DOHH2 (cell line): ENCODE results near the gene DHCR24.

Experiments
- H3F3A ChIP-seq: fragments of 200-600 bp; sonication (generic), shearing (Covaris generic); 2 replicates; pipeline ENCODE4 v1.6.0; 2016; ENCODE audit warnings: antibody characterized with exemption, mild to moderate bottlenecking; ENCODE audit not compliant: control insufficient read depth, insufficient read depth
- H3K27ac ChIP-seq: fragments of 200-600 bp; sonication (generic); 2 replicates; pipeline ENCODE4 v1.5.1; 2014; ENCODE audit warnings: low read depth, mild to moderate bottlenecking, low read length, moderate library complexity
- H3K27me3 ChIP-seq: fragments of 200-600 bp; sonication (generic); 2 replicates; pipeline ENCODE4 v1.6.1; 2014; ENCODE audit warnings: mild to moderate bottlenecking, low read length, mixed read lengths; ENCODE audit not compliant: control insufficient read depth
- H3K36me3 ChIP-seq: fragments of 200-600 bp; sonication (generic); 2 replicates; pipeline ENCODE4 v1.6.1; 2014; ENCODE audit warnings: mild to moderate bottlenecking, low read length, moderate library complexity, mixed read lengths; ENCODE audit not compliant: control insufficient read depth
- H3K4me1 ChIP-seq: fragments of 200-600 bp; sonication (generic); 2 replicates; pipeline ENCODE4 v1.6.1; 2014; ENCODE audit warnings: mild to moderate bottlenecking, low read length, mixed read lengths; ENCODE audit not compliant: control insufficient read depth
- H3K4me2 ChIP-seq: fragments of 200-600 bp; sonication (generic); 2 replicates; pipeline ENCODE4 v1.6.0; 2014; ENCODE audit warnings: mild to moderate bottlenecking, low read length, moderate library complexity
- H3K4me3 ChIP-seq: fragments of 200-600 bp; sonication (generic); 2 replicates; pipeline ENCODE4 v1.5.1; 2014; ENCODE audit warnings: mild to moderate bottlenecking, low read length, mixed read lengths
- H3K79me2 ChIP-seq: fragments of 200-600 bp; sonication (generic); 2 replicates; pipeline ENCODE4 v1.6.1; 2014; ENCODE audit warnings: mild to moderate bottlenecking, low read length, mixed read lengths; ENCODE audit not compliant: control insufficient read depth
- H3K9me2 ChIP-seq: fragments of 200-600 bp; sonication (generic); replicated peaks from 2 replicates; pipeline ENCODE4 v1.6.1; 2014; ENCODE audit warnings: mild to moderate bottlenecking, low read length, mixed read lengths; ENCODE audit not compliant: control insufficient read depth
- H3K9me3 ChIP-seq: fragments of 200-600 bp; sonication (generic); 2 replicates; pipeline ENCODE4 v1.6.1; 2014; ENCODE audit warnings: antibody characterized with exemption, low read length, mixed read lengths; ENCODE audit not compliant: control insufficient read depth, insufficient read depth
- H4K20me1 ChIP-seq: fragments of 200-600 bp; sonication (generic); 2 replicates; pipeline ENCODE4 v1.6.0; 2014; ENCODE audit warnings: low read depth, mild to moderate bottlenecking, antibody characterized with exemption, low read length, moderate library complexity; ENCODE audit not compliant: control insufficient read depth, insufficient read depth
- EZH2phosphoT487 ChIP-seq: fragments of 200-600 bp; sonication (generic); IDR thresholded peaks from 2 replicates; pipeline ENCODE4 v1.6.1; 2017; ENCODE audit warnings: borderline replicate concordance, mild to moderate bottlenecking, antibody characterized with exemption, low read length, moderate library complexity, mixed read lengths
- TF ChIP-seq, protein P1 (sequence below): fragments of 200-600 bp; sonication (generic); IDR thresholded peaks from one replicate; pipeline ENCODE4 v1.5.1; 2014; ENCODE audit warnings: antibody characterized with exemption, mild to moderate bottlenecking, low read depth, low read length; ENCODE audit not compliant: poor library complexity, severe bottlenecking

DHCR24 gene

DNA sequence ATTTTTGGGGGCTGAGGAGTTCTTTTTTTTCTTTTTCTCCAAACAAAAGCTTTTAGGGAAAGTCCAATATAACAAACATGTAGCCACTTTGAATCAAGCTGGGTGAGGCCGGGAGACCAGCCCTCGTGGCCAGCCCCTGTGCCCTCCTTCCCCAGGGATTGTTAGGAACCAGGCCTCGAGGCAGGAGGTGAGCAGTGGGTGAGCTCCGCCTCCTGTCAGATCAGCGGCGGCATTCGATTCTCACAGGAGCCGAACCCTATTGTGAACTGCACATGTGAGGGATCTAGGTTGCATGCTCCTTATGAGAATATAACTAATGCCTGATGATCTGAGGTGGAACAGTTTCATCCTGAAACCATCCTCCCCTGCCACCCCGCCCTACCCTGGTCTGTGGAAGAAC, 44.0 kb downstream of the DHCR24 start:
- H3K27ac ChIP-seq, result no peak overlapping the region
- TF ChIP-seq, protein P1, sequence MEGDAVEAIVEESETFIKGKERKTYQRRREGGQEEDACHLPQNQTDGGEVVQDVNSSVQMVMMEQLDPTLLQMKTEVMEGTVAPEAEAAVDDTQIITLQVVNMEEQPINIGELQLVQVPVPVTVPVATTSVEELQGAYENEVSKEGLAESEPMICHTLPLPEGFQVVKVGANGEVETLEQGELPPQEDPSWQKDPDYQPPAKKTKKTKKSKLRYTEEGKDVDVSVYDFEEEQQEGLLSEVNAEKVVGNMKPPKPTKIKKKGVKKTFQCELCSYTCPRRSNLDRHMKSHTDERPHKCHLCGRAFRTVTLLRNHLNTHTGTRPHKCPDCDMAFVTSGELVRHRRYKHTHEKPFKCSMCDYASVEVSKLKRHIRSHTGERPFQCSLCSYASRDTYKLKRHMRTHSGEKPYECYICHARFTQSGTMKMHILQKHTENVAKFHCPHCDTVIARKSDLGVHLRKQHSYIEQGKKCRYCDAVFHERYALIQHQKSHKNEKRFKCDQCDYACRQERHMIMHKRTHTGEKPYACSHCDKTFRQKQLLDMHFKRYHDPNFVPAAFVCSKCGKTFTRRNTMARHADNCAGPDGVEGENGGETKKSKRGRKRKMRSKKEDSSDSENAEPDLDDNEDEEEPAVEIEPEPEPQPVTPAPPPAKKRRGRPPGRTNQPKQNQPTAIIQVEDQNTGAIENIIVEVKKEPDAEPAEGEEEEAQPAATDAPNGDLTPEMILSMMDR, result no peak
- no peak for TF ChIP-seq EZH2phosphoT487
- no peak overlapping the region for H3K4me3 ChIP-seq
- H3F3A ChIP-seq, result 0 out of 2 replicates have a peak, but pooled peaks cover 2% of the 10 kb centered on the region
- no peak overlapping the region for H3K4me2 ChIP-seq
- H3K4me1 ChIP-seq, result no peaks in the 10 kb centered on the region
- H3K27me3 ChIP-seq, result no peaks in the 10 kb centered on the region
- H4K20me1 ChIP-seq, result no peaks in the 10 kb centered on the region; the same call in 1 of the 2 replicates
- no peaks in the 10 kb centered on the region for H3K79me2 ChIP-seq
- no peaks in the 10 kb centered on the region for H3K9me2 ChIP-seq
- H3K9me3 ChIP-seq, result no peaks in the 10 kb centered on the region
- peaks cover 9% of the 10 kb centered on the region for H3K36me3 ChIP-seq

DNA sequence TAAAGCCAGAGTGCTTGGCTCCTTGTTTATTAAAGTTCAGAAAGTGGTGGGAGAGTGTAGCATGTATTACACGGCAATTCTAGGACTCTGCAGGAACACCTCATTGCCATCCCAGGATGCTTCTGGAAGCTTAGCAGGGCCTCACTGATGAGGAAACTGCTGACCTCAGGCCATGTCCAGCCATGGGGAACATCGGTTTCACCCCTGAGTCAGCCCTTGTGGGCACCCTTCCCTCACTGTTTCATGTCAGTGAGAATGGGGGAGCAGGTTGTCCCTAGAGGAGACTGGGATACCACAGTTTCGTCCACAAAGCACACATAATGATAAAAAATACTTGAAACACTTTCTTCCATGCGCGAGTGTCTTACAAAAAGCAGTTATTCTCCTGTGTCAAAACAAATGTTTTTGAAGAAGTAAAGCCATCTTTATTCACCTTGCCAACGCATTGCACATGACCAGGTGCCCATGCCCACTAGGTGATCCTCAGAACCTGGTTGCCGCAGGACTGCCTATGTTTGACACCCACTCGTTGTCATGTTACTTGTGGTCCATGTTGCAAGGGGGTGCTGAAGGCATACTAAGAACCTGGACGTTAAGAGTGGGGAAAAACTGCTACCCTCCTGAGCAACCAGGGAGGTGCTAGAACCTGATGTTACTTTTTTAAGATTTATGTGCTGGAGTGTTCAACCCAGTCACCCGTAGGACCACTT, 44.6 kb downstream of the DHCR24 start:
- Histone ChIP-seq H3K4me1 (no peaks in the 10 kb centered on the region), H4K20me1 (no peaks in the 10 kb centered on the region; the same call in 1 of the 2 replicates), H3K4me3 (no peak overlapping the region), H3K4me2 (no peak overlapping the region), H3K36me3 (peaks cover 3% of the 10 kb centered on the region; the same call in 1 of the 2 replicates), H3K9me2 (no peaks in the 10 kb centered on the region), H3K27ac (no peak overlapping the region), H3K9me3 (no peaks in the 10 kb centered on the region), H3F3A (0 out of 2 replicates have a peak, but pooled peaks cover 2% of the 10 kb centered on the region), H3K79me2 (no peaks in the 10 kb centered on the region), H3K27me3 (no peaks in the 10 kb centered on the region)
- TF ChIP-seq, protein P1, result no peak
- TF ChIP-seq EZH2phosphoT487, result no peak

DNA sequence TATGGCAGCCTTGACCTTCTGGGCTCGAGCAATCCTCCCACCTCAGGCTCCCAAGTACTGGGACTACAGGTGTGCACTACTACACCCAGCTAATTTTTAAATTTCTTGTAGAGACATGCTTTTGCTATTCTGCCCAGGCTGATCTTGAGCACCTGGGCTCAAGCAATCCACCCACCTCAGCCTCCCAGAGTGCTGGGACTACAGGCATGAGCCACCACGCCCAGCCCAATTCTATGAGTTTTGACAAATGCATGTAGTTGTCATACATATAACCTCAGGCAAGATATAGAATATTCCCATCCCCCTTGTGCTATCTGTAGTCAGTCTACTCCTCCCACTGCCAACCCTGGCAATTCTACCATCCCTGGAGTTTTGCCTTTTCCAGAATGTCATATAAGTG, 47.2 kb downstream of the DHCR24 start:
- Histone ChIP-seq H4K20me1 (no peaks in the 10 kb centered on the region), H3K4me3 (no peak overlapping the region), H3K27ac (no peak overlapping the region), H3K79me2 (no peaks in the 10 kb centered on the region), H3K27me3 (peaks cover 5% of the 10 kb centered on the region), H3F3A (no peaks in the 10 kb centered on the region), H3K9me3 (no peaks in the 10 kb centered on the region), H3K36me3 (no peaks in the 10 kb centered on the region), H3K9me2 (no peaks in the 10 kb centered on the region), H3K4me1 (no peaks in the 10 kb centered on the region), H3K4me2 (no peak overlapping the region)
- no peak for TF ChIP-seq EZH2phosphoT487
- TF ChIP-seq, protein P1, result no peak
